A673 (cell line): Measurements from ENCODE around the gene C3.
"Not testable (repeated sequence)": the region's sequence is repeated elsewhere in the genome, so short reads cannot be mapped to it uniquely, and the experiment has no call there.

Source experiments
- CTCF ChIP-seq: fragments of 300-800, 200-600 bp; sonication (generic); conservative IDR thresholded peaks from 2 replicates; pipeline ENCODE4 v1.5.1; 2017; ENCODE audit warnings: low read depth, mild to moderate bottlenecking, antibody characterized with exemption, low read length, moderate library complexity, mixed read lengths
- EZH2 ChIP-seq: fragments of 200-600 bp; sonication (generic); IDR thresholded peaks from 2 replicates; pipeline ENCODE4 v1.6.1; 2017; ENCODE audit warnings: borderline replicate concordance, low read depth, mild to moderate bottlenecking, mixed read lengths, antibody characterized with exemption, low read length; ENCODE audit not compliant: poor library complexity, severe bottlenecking

GRCh38 chr19:6656390-6656789 is 64.1 kb downstream of the C3 start:
- not testable (repeated sequence) for TF ChIP-seq CTCF, EZH2
